Peyer's patch (tissue), 4 donors: ENCODE measurements around the gene MRPL12.
A peak's percentile ranks its signal among the peaks of the same experiment; 100 is the strongest.

ENCODE experiments used
- POLR2A ChIP-seq, 2 donors: fragments of 450-650 bp; IDR thresholded peaks; one replicate each; pipeline ENCODE4 v1.5.1; 2017; ENCODE audit warnings: antibody characterized with exemption in 2 of 2, mild to moderate bottlenecking in 2 of 2, moderate library complexity in 2 of 2
- TF ChIP-seq, protein P1 (sequence below), 6 experiments: fragments of 450-650 bp in 4 of 6; fragments of 200-600 bp in 2 of 6; sonication (generic) in 1 of 6; IDR thresholded peaks; one replicate each; pipeline ENCODE4 v1.5.1; 2017 to 2019; ENCODE audit warnings: antibody characterized with exemption in 6 of 6, mild to moderate bottlenecking in 3 of 6, moderate library complexity in 1 of 6

DNA sequence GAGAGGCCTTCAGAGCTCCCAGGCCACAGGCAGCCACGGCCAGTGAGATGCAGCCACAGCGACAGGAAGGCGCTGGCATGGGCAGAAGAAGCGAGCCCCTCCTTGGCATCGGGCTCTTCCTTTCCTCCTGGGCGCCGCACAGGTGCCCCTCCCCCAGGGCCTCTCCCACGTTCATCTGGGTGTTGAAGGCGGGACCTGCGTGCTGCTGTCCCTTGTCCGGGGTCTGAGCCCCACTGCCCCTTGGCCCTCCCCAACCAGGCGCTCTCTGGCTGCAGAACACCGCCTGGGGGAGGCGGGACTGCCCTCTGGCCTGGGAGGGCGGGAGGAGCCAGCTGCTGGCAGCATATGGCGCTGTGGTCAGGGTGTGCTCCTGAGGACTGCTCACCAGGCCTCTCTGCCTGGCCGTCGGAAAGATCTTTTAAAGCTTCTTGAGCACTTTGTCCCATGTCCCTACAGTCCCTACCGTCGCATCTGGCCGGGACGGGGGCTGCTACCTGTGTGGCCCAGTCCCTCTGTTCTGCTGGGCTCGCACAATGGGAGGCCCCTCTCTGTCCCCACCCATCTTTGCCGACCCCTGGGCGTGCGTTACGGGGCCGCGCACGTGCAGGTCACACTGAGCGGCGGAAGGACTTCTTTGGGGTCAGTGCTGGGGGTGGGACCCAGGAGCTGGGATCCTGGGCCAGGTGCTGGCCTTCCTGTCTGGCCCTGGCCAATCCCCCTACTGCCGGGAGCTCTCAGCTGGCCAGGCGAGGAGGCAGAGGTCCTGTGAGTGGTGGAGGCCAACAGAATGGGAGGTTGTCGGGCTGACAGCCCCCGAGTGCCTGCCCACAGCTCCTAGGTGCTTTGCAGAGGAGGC lies 10.6 kb downstream of the MRPL12 start:
- TF ChIP-seq, protein P1, sequence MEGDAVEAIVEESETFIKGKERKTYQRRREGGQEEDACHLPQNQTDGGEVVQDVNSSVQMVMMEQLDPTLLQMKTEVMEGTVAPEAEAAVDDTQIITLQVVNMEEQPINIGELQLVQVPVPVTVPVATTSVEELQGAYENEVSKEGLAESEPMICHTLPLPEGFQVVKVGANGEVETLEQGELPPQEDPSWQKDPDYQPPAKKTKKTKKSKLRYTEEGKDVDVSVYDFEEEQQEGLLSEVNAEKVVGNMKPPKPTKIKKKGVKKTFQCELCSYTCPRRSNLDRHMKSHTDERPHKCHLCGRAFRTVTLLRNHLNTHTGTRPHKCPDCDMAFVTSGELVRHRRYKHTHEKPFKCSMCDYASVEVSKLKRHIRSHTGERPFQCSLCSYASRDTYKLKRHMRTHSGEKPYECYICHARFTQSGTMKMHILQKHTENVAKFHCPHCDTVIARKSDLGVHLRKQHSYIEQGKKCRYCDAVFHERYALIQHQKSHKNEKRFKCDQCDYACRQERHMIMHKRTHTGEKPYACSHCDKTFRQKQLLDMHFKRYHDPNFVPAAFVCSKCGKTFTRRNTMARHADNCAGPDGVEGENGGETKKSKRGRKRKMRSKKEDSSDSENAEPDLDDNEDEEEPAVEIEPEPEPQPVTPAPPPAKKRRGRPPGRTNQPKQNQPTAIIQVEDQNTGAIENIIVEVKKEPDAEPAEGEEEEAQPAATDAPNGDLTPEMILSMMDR (IDR thresholded peaks at IDR 0.05): no peak
- peak; percentile 32 to 61 for TF ChIP-seq POLR2A (IDR thresholded peaks at IDR 0.05)
